Measurements from ENCODE around the gene SRP54.

- TF ChIP-seq CTCF (IDR thresholded peaks at IDR 0.05; ENCODE audit: low read depth, low read length, missing input control) (no peak), TAF1 (conservative IDR thresholded peaks at IDR 0.05) (no peak)
These were observed 47.3 kb upstream of the SRP54 start for GRCh38 chr14:34935488-34935887.

Data from liver (tissue), 3 donors.